WERI-Rb-1 (cell line): ENCODE results near the gene SMYD1.

Experiments
- DNase-seq: peaks from one replicate; pipeline ENCODE4 v3.0.0-alpha.2; 2020
- H3K27ac ChIP-seq: fragments of 250-450 bp; sonication (Bioruptor Pico); 2 replicates; pipeline ENCODE4 v1.5.1; 2020; ENCODE audit warnings: mild to moderate bottlenecking, moderate library complexity
- H3K27me3 ChIP-seq: fragments of 250-450 bp; sonication (Bioruptor Pico); 2 replicates; pipeline ENCODE4 v1.5.1; 2021; ENCODE audit warnings: mild to moderate bottlenecking, low read depth, moderate library complexity; ENCODE audit not compliant: insufficient read depth, severe bottlenecking
- H3K36me3 ChIP-seq: fragments of 250-450 bp; sonication (Bioruptor Pico); 2 replicates; pipeline ENCODE4 v1.5.1; 2020; ENCODE audit warnings: mild to moderate bottlenecking, moderate library complexity
- H3K4me3 ChIP-seq: 2 replicates; pipeline ENCODE4 v1.5.1; 2011; ENCODE audit warnings: low read depth, mild to moderate bottlenecking, control low read depth, low read length
- H3K9me3 ChIP-seq: fragments of 250-450 bp; sonication (Bioruptor Pico); 2 replicates; pipeline ENCODE4 v1.5.1; 2021; ENCODE audit warnings: mild to moderate bottlenecking, moderate library complexity; ENCODE audit not compliant: severe bottlenecking
- CTCF ChIP-seq: IDR thresholded peaks from 2 replicates; pipeline ENCODE4 v1.5.1; 2011; ENCODE audit warnings: low read depth, mild to moderate bottlenecking, control low read depth, inconsistent platforms, low read length

SMYD1 gene

GRCh38 chr2:88067189-88067588 is 436 bp upstream of the SMYD1 start:
- no peak for TF ChIP-seq CTCF
- no peaks in the 10 kb centered on the region for H3K9me3 ChIP-seq
- H3K27me3 ChIP-seq = peaks cover 5% of the 10 kb centered on the region
- no peak overlapping the region for H3K27ac ChIP-seq
- H3K36me3 ChIP-seq = no peaks in the 10 kb centered on the region
- no peak overlapping the region for H3K4me3 ChIP-seq
- DNase-seq = no peak

GRCh38 chr2:88068044-88068443 is 419 bp downstream of the SMYD1 start:
- TF ChIP-seq CTCF = no peak
- peaks cover 5% of the 10 kb centered on the region for H3K27me3 ChIP-seq
- DNase-seq = no peak
- no peak overlapping the region for H3K4me3 ChIP-seq
- no peak overlapping the region for H3K27ac ChIP-seq
- no peaks in the 10 kb centered on the region for H3K36me3 ChIP-seq
- no peaks in the 10 kb centered on the region for H3K9me3 ChIP-seq

DNA sequence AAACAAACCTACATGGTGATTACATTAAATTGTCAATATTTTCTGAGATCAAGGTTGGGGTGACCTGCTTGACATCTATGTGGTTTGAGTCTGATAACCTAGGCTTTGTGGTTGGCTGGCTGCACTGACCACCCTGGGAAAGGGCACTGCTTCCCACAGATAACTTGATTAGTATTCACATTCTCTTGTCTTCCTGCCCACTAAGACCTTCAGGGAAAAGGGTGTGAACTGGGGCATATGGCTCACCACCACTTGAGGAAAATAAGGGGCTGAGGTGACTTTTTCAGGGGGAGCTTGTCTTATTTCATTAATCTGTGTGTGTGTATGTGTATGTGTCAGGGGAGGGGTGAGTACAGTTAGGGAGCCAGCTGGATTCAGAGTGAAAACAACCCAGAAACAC is 1.5 kb downstream of the SMYD1 start:
- Histone ChIP-seq H3K9me3 (no peaks in the 10 kb centered on the region), H3K4me3 (no peak overlapping the region), H3K27ac (no peak overlapping the region), H3K27me3 (peaks cover 5% of the 10 kb centered on the region), H3K36me3 (no peaks in the 10 kb centered on the region)
- no peak for DNase-seq
- no peak for TF ChIP-seq CTCF

- no peaks in the 10 kb centered on the region for H3K36me3 ChIP-seq
- TF ChIP-seq CTCF = no peak
- no peak overlapping the region for H3K27ac ChIP-seq
- no peak for DNase-seq
- H3K4me3 ChIP-seq = no peak overlapping the region
- no peaks in the 10 kb centered on the region for H3K9me3 ChIP-seq
- peaks cover 5% of the 10 kb centered on the region for H3K27me3 ChIP-seq
These were observed 2.4 kb downstream of the SMYD1 start for GRCh38 chr2:88070055-88070454.

DNA sequence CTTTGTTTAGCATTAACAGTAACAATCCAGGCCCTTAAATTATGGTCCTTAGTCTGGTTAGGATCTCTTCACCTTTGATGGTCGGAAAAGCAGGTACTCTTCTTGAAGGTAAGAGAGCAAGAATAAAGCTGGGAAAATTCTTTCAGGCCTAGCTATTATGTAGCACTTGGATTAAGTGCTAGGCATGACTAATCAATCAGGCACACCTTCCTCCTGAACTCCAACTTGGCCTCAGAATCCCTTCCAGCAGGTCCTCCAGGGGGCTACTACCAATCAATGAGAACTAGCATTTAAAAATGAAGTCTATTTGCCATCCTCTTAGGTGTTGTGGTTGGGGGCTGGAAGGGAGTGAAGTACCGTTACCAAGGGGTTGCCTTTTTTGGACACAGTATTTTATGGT is 3.7 kb downstream of the SMYD1 start:
- no peak for DNase-seq
- no peak for TF ChIP-seq CTCF
- H3K27ac ChIP-seq = no peak overlapping the region
- peaks cover 11% of the 10 kb centered on the region for H3K27me3 ChIP-seq
- H3K36me3 ChIP-seq = no peaks in the 10 kb centered on the region
- no peaks in the 10 kb centered on the region for H3K9me3 ChIP-seq
- H3K4me3 ChIP-seq = no peak overlapping the region

DNA sequence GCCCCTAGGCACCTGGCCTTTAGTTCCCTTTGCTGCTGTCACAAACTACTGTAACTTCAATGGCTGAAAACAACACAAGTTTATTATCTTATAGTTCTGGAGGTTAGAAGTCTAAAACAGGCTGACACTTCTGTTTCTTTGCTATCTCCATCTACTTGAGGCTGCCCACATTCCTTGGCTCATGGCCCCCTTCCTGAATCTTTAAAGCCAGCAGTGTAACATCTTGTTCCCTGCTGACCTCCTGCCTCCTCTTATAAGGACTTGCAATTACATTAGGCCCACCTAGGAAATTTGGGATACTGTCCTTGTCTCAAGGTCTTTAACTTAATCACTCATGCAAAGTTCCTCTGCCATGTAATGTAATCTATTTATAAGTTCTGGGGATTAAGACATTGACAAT is 6.5 kb downstream of the SMYD1 start:
- no peak for TF ChIP-seq CTCF
- H3K4me3 ChIP-seq = no peak overlapping the region
- DNase-seq = no peak
- peaks cover 29% of the 10 kb centered on the region for H3K27me3 ChIP-seq
- H3K27ac ChIP-seq = no peak overlapping the region
- no peaks in the 10 kb centered on the region for H3K9me3 ChIP-seq
- H3K36me3 ChIP-seq = no peaks in the 10 kb centered on the region
